SU-DHL-6 (cell line): Measurements from ENCODE around the gene TMC4.
A peak's percentile ranks its signal among the peaks of the same experiment; 100 is the strongest.

Experiments used
- H2AFZ ChIP-seq: fragments of 200-600 bp; sonication (generic); 2 replicates; pipeline ENCODE4 v1.6.1; 2014; ENCODE audit warnings: low read depth, mild to moderate bottlenecking, moderate library complexity, mixed read lengths, antibody characterized with exemption, low read length; ENCODE audit not compliant: severe bottlenecking
- H3F3A ChIP-seq: fragments of 200-600 bp; shearing (Covaris generic); 2 replicates; pipeline ENCODE4 v1.6.0; 2016; ENCODE audit warnings: antibody characterized with exemption, mild to moderate bottlenecking; ENCODE audit not compliant: insufficient read depth
- H3K27ac ChIP-seq: fragments of 200-600 bp; sonication (generic); 2 replicates; pipeline ENCODE4 v1.5.1; 2016; ENCODE audit warnings: low read depth, mild to moderate bottlenecking, low read length, moderate library complexity, mixed read lengths
- H3K27me3 ChIP-seq: fragments of 200-600 bp; sonication (generic), shearing (Covaris generic); 2 replicates; pipeline ENCODE4 v1.6.0; 2014; ENCODE audit warnings: mild to moderate bottlenecking, low read length
- H3K36me3 ChIP-seq: fragments of 200-600 bp; sonication (generic); 2 replicates; pipeline ENCODE4 v1.6.1; 2014; ENCODE audit warnings: mild to moderate bottlenecking, low read length, mixed read lengths
- H3K4me2 ChIP-seq: fragments of 300-600, 200-600 bp; shearing (Covaris generic), sonication (generic); 2 replicates; pipeline ENCODE4 v1.6.0; 2014; ENCODE audit warnings: low read length, low read depth, mild to moderate bottlenecking; ENCODE audit not compliant: poor library complexity, severe bottlenecking
- H3K4me3 ChIP-seq: fragments of 200-600 bp; sonication (generic); 2 replicates; pipeline ENCODE4 v1.5.1; 2014; ENCODE audit warnings: antibody characterized with exemption, low read length, mild to moderate bottlenecking, mixed read lengths; ENCODE audit not compliant: insufficient read depth, poor library complexity, severe bottlenecking
- H3K79me2 ChIP-seq: fragments of 200-600 bp; sonication (generic); 2 replicates; pipeline ENCODE4 v1.6.1; 2014; ENCODE audit warnings: mild to moderate bottlenecking, low read length, moderate library complexity; ENCODE audit not compliant: insufficient read depth
- H3K9ac ChIP-seq: fragments of 200-600 bp; sonication (generic); 2 replicates; pipeline ENCODE4 v1.7.0; 2014; ENCODE audit warnings: mild to moderate bottlenecking, low read length
- H3K9me2 ChIP-seq: fragments of 200-600 bp; sonication (generic); replicated peaks from 2 replicates; pipeline ENCODE4 v1.6.1; 2014; ENCODE audit warnings: low read length; ENCODE audit not compliant: insufficient read depth
- H3K9me3 ChIP-seq: fragments of 200-600 bp; sonication (generic); 2 replicates; pipeline ENCODE4 v1.6.1; 2014; ENCODE audit warnings: low read length, mixed read lengths; ENCODE audit not compliant: insufficient read depth
- H4K20me1 ChIP-seq: fragments of 200-600 bp; sonication (generic); 2 replicates; pipeline ENCODE4 v1.6.1; 2014; ENCODE audit warnings: low read depth, mild to moderate bottlenecking, antibody characterized with exemption, low read length, moderate library complexity, mixed read lengths
- EZH2phosphoT487 ChIP-seq: fragments of 200-600 bp; sonication (generic), shearing (Covaris generic); conservative IDR thresholded peaks from 2 replicates; pipeline ENCODE4 v1.6.1; 2018; ENCODE audit warnings: mild to moderate bottlenecking, antibody characterized with exemption, low read length, moderate library complexity, mixed read lengths
- TF ChIP-seq, protein P1 (sequence below): fragments of 200-600 bp; sonication (generic); IDR thresholded peaks from one replicate; pipeline ENCODE4 v1.5.1; 2017; ENCODE audit warnings: antibody characterized with exemption, mild to moderate bottlenecking, low read length, moderate library complexity; ENCODE audit not compliant: insufficient read depth, poor library complexity, severe bottlenecking

Gene TMC4

DNA sequence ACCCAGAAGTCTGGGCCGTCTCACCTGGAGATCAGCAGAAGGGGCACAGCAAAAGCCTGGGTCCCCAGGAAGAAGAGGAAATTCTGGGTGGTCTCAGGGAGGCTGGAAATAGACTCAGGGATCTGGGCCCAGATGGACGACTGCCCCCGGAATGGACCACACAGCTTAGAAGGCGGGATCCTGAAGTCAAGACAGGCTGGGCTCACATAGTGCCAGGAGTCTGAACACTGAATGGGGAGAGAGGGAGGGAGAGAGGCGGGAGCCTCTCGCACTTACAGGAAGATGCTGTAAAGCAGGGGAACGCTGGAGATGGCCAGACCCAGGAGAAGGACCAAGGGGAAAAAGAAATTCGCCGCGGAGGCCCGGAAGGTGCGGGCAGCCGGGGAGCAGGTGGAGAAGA is 12.1 kb downstream of the TMC4 start:
- Histone ChIP-seq H2AFZ (no peak overlapping the region), H3K9me2 (no peaks in the 10 kb centered on the region), H3K4me2 (peak overlapping the region; percentile 61), H3K9me3 (no peaks in the 10 kb centered on the region), H3K9ac (peak overlapping the region; percentile 73), H3K79me2 (no peaks in the 10 kb centered on the region), H4K20me1 (no peaks in the 10 kb centered on the region), H3K4me3 (peak overlapping the region; percentile 78), H3F3A (peaks cover 15% of the 10 kb centered on the region; the same call in 1 of the 2 replicates), H3K27me3 (no peaks in the 10 kb centered on the region), H3K27ac (peak overlapping the region; percentile 37), H3K36me3 (no peaks in the 10 kb centered on the region)
- TF ChIP-seq, protein P1, sequence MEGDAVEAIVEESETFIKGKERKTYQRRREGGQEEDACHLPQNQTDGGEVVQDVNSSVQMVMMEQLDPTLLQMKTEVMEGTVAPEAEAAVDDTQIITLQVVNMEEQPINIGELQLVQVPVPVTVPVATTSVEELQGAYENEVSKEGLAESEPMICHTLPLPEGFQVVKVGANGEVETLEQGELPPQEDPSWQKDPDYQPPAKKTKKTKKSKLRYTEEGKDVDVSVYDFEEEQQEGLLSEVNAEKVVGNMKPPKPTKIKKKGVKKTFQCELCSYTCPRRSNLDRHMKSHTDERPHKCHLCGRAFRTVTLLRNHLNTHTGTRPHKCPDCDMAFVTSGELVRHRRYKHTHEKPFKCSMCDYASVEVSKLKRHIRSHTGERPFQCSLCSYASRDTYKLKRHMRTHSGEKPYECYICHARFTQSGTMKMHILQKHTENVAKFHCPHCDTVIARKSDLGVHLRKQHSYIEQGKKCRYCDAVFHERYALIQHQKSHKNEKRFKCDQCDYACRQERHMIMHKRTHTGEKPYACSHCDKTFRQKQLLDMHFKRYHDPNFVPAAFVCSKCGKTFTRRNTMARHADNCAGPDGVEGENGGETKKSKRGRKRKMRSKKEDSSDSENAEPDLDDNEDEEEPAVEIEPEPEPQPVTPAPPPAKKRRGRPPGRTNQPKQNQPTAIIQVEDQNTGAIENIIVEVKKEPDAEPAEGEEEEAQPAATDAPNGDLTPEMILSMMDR = no peak
- no peak for TF ChIP-seq EZH2phosphoT487

DNA sequence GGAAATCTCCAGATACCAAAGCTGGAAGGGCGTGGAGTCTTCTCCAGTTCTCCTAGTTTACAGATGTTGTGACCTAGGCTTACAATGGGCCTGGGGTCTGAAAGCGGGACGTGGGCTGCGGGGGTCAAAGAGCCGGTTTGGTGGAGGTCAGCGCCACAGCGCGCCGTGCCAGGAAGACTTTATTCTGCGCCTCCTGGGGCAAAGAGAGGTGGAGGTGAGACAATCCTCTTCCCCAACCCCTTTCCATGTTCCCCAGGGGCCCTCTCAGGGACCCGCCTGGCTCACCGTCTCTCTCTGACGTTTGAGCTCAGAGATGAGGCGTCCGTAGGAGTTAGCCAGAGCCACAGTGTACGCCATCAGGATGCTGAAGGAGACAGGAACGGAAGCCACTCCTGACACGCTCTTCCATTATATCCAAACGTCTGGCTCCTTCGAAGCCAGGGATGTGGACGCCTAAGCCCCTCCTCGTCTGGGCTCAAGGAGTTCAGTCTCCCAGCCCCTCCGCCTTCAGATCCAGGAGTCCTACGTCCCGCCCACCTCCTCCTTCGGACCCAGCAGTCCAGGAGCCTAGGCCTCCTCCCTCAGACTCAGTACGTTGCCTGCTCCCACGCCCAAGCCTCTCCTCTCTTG is 12.7 kb downstream of the TMC4 start:
- TF ChIP-seq EZH2phosphoT487 = no peak
- TF ChIP-seq, protein P1 = no peak
- H3K36me3 ChIP-seq = no peaks in the 10 kb centered on the region
- H4K20me1 ChIP-seq = no peaks in the 10 kb centered on the region
- H3K27me3 ChIP-seq = no peaks in the 10 kb centered on the region
- peak overlapping the region; percentile 73 for H3K9ac ChIP-seq
- H3K79me2 ChIP-seq = no peaks in the 10 kb centered on the region
- H3K4me3 ChIP-seq = peak overlapping the region; percentile 78
- H3K27ac ChIP-seq = peak overlapping the region; percentile 37
- H3K4me2 ChIP-seq = peak overlapping the region; percentile 61
- no peaks in the 10 kb centered on the region for H3K9me3 ChIP-seq
- peak overlapping the region; percentile 36 for H2AFZ ChIP-seq
- peaks cover 15% of the 10 kb centered on the region; the same call in 1 of the 2 replicates for H3F3A ChIP-seq
- no peaks in the 10 kb centered on the region for H3K9me2 ChIP-seq

DNA sequence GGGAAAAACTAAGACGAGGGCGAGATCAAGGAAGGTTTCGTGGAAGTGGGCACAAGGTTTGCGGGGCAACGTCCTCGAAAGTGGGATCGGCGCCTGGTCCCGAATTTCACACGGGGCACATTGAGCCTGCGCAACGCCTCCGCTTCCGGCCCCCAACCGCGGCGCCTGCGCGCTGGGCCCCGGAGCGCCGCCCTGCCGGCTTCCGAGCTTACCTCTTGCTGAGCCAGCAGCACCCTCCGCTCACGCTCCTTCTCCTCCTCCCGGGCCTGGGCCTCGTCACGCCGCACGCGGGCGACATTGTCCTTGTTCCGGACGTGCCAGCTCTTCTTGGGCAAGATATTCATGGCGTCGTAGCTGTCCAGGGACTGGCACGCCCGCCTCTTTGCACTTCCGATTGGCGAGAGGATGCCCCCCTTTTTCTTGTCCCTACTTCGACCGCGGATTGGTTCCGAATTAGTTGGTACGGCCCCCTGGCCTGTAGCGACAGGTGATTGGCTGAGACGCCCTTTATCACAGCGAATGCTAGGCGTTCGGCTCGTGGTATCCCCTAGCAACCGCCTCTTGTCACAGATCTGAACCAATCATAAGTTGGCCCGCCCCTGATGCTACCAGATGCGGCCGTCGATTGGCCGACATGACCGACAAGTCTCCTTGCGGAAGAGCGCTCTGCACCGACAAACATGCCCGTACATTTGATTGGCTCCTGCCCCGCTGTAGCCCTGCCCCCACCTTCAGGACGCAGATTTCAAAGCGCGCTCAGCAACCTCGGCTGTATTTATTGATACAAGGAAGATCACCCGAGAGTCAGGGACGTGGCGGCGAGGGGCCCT is 13.4 kb downstream of the TMC4 start, which contains the start of gene LENG1:
Gene LENG1 (minus strand): TSS at position 370 of the 830 bp plus-strand sequence. CDS start 26 bp downstream, at position 344.
- Histone ChIP-seq H2AFZ (peak within 1 kb of the TSS; percentile 36), H3K9me2 (no peaks in the 10 kb centered on the region), H3K36me3 (no peaks in the 10 kb centered on the region), H3K4me2 (peak within 1 kb of the TSS; percentile 72), H3F3A (peaks cover 17% of the 10 kb centered on the region; the same call in 1 of the 2 replicates), H3K9ac (peak within 1 kb of the TSS; percentile 73), H4K20me1 (no peaks in the 10 kb centered on the region), H3K27ac (peak within 1 kb of the TSS; percentile 89), H3K79me2 (no peaks in the 10 kb centered on the region), H3K9me3 (no peaks in the 10 kb centered on the region), H3K4me3 (peak within 1 kb of the TSS; percentile 78), H3K27me3 (no peaks in the 10 kb centered on the region)
- TF ChIP-seq, protein P1 = peak; percentile 19
- no peak for TF ChIP-seq EZH2phosphoT487
